Right renal pelvis (tissue), 4 donors: ENCODE data around the gene HERC4. TPM values are rescaled to one million over a fixed set of nuclear protein-coding genes. Genes with fewer than 3 reads are reported as not detected.
"Not testable (repeated sequence)": the region's sequence is repeated elsewhere in the genome, so short reads cannot be mapped to it uniquely, and the experiment has no call there.

ENCODE experiments used
- DNase-seq, 4 donors: peaks; one replicate each; pipeline ENCODE4 v3.0.0-alpha.2; 2013; ENCODE audit warnings: low read depth in 4 of 4, low spot score in 3 of 4, missing footprints in 1 of 4
- polyA plus RNA-seq, 4 donors: library from polyadenylated mRNA; unstranded; fragments of 120-200 nt; gene quantifications; one replicate each; pipeline ENCODE4 v1.2.1, GENCODE V29; 2013; ENCODE audit not compliant: insufficient read length in 4 of 4

The HERC4 gene
- polyA plus RNA-seq, 4 donors = 42.8 to 57.1 (median 47.2) TPM

GRCh38 chr10:68052463-68052862 lies 22.6 kb downstream of the HERC4 start:
- no peak for DNase-seq

- no peak for DNase-seq
Measured at GRCh38 chr10:68049289-68050078, 25.6 kb downstream of the HERC4 start.

GRCh38 chr10:68047554-68048327 lies 27.3 kb downstream of the HERC4 start:
- DNase-seq = no peak

DNA sequence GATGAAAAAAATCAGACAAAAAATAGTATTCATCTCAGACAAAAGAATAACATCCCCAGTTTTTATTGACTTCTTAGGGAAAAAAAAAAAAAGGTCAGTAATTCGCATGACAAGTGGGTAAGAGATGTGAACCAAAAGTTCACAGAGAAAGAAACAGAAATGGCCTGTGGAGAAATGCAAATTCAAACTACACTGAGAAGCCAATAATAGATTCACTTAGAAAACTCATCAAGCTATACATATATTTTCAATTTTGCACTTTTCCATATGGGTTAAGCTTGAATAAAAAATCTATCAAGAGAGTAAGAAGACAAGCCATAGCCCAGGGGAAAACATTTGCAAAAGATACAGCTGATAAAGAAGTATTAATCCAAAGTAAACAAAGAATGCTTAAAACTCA lies 28.0 kb downstream of the HERC4 start:
- no peak for DNase-seq

DNA sequence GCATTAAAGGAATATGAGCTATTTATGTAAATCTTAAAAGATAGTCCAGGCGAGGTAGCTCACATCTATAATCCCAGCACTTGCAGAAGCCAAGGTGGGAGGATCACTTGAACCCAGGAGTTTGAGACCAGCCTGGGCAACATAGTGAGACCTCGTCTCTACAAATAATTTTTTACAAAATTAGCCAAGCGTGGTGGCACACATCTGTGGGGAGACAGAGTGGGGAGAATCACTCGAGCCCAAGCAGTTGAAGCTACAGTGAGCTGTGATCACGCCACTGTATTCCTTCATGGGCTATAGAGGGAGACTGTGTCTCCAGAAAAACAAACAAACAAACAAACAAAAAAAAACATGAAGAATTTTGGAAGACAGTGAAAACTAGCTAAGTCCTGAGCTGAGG lies 28.4 kb downstream of the HERC4 start:
- DNase-seq = no peak

DNA sequence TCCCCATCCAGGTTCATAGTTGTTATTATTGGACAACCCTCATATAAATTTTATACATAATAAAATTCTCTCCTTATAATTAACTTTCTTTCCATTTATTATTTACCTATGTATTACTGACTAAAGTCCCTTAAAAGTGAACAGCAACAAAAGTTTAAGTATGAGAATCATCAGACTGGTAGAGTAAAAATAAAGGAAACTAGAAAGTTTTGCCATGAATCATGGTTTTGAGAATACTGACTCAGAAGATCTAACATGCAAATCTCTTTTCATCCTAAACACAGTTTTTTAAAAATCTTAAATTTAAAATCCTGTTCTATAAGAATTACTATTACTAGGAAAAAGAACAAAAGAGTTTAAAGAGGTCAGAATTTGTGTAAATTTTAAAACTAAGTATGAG lies 32.1 kb downstream of the HERC4 start:
- DNase-seq = no peak

DNA sequence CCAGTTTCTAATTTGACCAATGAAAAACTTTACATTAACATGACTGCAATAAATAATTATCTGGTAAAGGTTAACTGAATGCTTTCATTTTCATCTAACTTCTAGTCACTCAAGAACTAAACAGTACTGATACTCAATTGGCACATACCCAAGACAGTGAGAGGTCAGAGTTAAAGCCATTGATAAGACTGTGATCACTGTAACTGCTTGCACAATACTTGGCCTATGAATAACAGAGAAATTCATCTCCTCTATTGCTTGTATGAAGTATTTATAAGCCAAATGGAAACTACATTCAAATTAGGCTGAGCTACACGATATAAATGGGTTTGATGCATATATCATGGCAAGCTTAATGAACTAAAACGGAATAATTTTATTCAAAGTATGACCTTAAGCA lies 43.0 kb downstream of the HERC4 start:
- DNase-seq = no peak

GRCh38 chr10:68027429-68027828 lies 47.7 kb downstream of the HERC4 start:
- no peak for DNase-seq

DNA sequence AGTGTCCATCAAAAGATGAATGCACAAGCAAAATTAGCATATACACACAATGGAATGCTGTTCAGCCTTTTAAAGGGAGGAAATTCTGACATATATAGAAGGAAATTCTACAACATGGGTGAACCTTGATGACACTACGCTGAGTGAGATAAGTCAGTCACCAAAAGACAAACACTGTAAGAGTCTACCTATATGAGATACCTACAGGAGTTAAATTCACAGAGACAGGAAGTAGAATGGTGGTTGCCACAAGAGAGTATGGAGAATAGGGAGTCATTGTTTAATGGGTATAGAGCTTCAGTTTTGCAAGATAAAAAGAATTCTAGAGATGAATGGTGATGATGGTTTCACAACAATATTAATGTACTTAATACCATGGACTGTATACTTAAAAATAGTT lies 51.8 kb downstream of the HERC4 start:
- DNase-seq = no peak

DNA sequence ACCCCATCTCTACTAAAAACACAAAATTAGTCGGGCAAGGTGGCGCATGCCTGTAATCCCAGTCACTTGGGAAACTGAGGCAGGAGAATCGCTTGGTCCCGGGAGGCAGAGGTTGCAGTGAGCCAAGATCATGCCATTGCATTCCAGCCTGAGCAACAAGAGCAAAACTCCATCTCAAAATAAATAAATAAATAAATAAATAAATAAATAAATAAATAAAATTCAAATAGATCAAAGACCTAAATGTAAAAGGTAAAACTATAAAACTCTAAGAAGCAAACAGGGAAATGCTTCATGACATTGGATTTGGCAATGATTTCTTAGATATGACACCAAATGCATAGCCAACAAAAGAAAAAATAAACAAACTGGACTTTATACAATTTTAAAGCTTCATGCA lies 52.8 kb downstream of the HERC4 start:
- DNase-seq = not testable (repeated sequence)

DNA sequence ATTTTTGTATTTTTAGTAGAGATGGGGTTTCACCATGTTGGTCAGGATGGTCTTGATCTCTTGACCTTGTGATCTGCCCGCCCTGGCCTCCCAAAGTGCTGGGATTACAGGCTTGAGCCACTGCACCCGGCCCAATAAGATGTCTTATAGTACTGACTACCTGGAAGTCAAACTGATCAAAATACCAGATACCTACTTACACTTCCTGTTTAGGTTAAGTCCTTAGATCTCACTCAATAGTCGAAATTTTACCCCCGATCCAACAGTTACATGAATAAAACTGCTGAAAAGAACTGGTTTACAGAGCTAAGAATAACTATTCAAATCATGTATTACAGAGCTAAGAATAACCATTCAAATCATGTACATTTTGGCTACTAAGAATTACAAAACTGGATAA lies 58.6 kb downstream of the HERC4 start:
- DNase-seq = not testable (repeated sequence)

GRCh38 chr10:68010426-68010940 lies 64.6 kb downstream of the HERC4 start:
- no peak for DNase-seq

DNA sequence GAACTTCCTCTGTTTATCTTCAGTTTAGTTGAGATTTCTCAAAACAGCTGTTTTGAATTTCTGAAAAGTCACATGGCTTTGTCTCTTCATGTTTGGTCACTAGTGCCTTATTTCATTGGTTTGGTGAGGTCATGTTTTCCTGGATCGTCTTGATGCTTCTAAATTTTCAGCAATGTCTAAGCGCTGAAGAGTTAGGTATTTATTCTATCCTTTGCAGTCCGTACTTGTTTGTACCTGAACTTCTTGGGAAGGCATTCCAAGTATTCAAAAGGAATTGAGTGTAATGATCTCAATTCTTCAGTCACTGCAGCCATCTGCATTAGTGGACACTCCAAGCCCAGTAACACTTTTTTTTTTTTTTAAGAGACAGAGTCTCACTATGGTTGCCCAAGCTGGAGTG lies 67.7 kb downstream of the HERC4 start:
- no peak for DNase-seq

DNA sequence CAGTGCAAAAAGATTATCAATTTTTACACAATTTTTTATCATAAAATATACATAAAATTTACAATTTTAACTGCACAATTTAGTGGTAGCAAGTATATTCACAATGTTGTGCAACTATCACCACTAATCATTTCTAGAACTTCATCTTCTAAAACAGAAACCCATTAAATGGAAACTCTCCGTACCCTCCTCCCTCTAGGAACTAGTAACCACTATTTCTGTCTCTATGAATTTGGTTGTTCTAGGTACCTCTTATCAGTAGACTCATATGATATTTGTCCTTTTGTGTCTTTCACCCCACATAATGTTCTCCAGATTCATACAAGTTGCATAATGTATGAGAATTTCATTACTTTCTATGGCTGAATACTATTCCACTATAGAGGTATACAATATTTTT lies 73.5 kb downstream of the HERC4 start:
- no peak for DNase-seq

DNA sequence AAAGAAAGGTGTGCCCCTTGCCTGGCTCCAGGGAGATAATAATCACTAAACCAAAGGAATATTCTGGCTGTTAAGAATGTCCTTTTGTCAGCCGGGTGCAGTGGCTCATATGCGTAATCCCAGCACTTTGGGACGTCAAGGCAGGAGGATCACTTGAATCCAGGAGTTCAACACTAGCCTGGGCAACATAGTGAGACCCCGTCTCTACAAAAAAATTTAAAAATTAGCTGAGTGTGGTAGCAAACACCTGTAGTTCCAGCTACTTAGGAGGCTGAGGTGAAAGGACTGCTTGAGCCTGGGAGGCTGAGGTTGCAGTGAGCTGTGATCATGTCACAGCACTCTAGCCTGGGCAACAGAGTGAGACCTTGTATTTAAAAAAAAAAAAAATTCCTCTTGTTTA lies 74.1 kb downstream of the HERC4 start:
- DNase-seq = no peak

- no peak for DNase-seq
Measured at GRCh38 chr10:67990093-67990492, 85.0 kb downstream of the HERC4 start.

DNA sequence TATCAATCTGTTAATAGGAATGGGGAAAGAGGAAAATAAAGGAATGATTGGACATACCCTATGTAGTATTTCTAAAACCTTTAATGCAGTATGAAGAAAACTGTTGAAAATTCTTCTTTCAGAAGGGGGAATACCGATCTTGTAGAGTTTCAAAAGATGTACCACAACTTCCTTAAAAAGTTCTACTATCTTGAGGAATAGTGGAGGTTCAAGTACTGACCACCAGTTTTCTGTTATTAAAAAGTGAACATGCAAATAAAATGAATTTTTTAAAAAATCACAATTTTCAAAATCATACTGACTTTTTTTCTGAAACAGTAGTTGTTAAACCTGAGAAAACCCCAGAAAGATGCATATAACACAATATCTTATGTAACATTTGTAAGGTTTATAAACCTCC lies 86.5 kb downstream of the HERC4 start:
- no peak for DNase-seq

DNA sequence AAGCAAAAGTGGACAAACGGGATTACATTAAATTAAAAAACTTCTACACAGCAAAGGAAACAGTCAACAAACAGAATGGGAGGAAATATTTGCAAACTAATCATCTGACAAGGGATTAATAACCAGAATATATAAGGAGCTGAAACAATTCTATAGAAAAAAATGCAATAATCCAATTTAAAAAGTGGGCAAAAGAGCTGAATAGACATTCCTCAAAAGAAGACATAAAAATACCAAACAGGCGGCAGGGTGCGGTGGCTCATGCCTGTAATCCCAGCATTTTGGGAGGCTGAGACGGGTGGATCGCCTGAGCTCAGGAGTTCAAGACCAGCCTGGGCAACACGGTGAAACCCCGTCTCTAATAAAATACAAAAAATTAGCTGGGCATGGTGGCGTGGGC lies 92.5 kb downstream of the HERC4 start:
- DNase-seq = not testable (repeated sequence)

DNA sequence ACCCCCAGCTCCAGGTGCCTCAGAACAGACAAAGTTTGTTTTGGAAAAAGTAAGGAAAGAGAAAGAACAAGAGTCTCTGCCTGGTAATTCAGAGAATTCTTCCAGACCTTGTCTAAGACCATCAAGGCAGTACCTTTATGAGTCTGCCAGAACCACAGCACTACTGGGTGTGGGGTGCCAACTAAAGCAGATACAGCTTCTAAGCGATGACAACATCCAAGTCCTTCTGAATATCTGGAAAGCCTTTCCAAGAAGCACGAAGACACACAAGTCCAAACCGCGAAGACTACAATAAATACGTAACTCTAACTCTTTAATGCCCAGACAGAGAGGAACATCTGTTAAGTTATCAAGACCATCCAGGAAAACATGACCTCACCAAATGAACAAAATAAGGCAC lies 96.3 kb downstream of the HERC4 start:
- DNase-seq = no peak

DNA sequence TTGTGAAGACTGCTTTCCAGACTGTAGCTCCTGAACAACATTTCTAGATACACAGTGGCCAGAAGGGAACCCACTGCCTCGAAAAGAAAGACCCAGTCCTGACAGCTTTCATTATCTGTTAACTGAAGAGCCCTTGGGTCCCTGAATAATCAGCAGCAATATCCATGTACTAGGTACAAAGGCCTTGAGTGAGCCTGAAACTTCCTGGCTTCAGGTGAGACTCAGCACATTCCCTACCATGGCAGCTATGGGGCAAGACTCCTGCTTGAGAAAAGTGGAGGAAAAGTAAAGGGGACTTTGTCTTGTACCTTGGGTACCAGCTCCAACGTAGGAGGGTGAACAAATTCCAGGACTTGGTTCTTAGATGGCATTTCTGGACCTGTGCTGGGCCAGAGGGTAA lies 97.8 kb downstream of the HERC4 start:
- no peak for DNase-seq

DNA sequence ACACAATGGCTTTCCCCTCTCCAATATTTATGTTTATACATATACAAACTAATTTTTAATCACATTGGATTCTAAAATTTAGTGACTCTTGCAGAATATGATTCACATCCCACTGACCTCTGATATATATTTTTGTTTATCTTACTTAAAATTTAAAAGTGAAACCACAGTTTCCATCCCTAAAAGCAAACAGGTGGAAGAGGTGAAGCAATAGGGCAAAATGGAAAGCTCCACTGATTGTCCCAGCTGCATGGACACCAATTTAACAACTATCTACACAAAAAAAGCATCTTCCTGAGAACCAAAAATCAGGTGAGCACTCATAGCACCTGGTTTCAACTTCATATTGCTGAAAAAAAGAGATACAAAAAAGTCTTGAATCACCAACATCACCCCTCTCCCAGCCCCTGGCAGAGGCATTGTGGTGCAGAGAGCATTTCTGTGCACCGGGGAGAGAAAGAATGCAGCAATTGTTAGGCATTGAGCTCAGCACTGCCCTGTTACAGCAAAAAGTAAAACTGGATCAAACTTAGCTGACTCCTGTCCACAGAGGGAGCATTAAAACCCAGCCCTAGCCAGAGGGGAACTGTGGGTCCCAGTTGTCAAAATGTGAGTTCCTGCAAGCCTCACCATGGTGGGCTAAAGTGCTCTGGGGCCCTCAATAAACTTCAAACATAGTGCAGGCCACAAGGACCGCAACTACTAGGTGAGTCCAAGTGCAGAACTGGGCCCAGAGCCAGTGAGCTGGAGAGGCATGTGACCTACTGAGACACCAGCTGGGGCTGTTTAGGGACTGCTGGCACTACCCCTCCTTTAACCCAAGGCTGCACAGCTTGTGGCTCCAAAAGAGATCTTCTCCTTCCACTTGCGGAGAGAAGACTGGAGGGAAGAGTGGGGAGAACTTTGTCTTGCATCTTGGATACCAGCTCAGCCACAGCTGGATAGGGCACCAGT lies 98.5 kb downstream of the HERC4 start:
- no peak for DNase-seq
